Endothelial cell of umbilical vein (primary cell): ENCODE measurements around the gene CYP26A1. TPM values are rescaled to one million over a fixed set of nuclear protein-coding genes. Genes with fewer than 3 reads are reported as not detected.

Source experiments
- BruUV-seq: library from RNA; stranded (reverse); fragments of 400-500 nt; replicated peaks from 2 replicates; lab custom pipeline; 2021; lab: Mats Ljungman, UMichigan
- CTCF ChIA-PET: fragments of 300-600, 350-600 bp; sonication (Branson Sonifier 250); formaldehyde crosslinking; loops from one replicate; lab custom pipeline; 2021; ENCODE audit warnings: antibody characterized with exemption, inconsistent platforms; lab: Charles Lee
- POLR2A ChIA-PET: fragments of 300-600, 350-600 bp; sonication (Branson Sonifier 250); formaldehyde crosslinking; loops from one replicate; lab custom pipeline; 2021; ENCODE audit warnings: antibody characterized with exemption, inconsistent platforms; lab: Charles Lee
- DNase-seq: peaks from one replicate; pipeline ENCODE4 v3.0.0-alpha.2; 2011; ENCODE audit warnings: low read depth, low spot score
- FAIRE-seq: peaks from 2 replicates; lab custom pipeline; 2011; peaks lifted over from hg19 to GRCh38; lab: Jason Lieb, UNC
- H2AFZ ChIP-seq: 2 replicates; pipeline ENCODE4 v1.6.0; 2012; ENCODE audit warnings: low read depth, low read length, control low read depth, inconsistent platforms
- H3K27ac ChIP-seq: 2 replicates; pipeline ENCODE4 v1.5.1; 2011; ENCODE audit warnings: low read depth, mild to moderate bottlenecking, control low read depth, low read length, moderate library complexity; ENCODE audit not compliant: insufficient read depth
- H3K27me3 ChIP-seq, 2 experiments: 2 replicates each; pipeline versions ENCODE4 v1.6.0 to v1.6.1; 2011; ENCODE audit warnings: low read length in 2 of 2, mixed read lengths in 1 of 2; ENCODE audit not compliant: control insufficient read depth in 2 of 2, insufficient read depth in 2 of 2
- H3K36me3 ChIP-seq, 2 experiments: 2 replicates in 1 of 2; 3 replicates in 1 of 2; pipeline ENCODE4 v1.5.1; 2011; ENCODE audit warnings: low read length in 2 of 2, mild to moderate bottlenecking in 1 of 2, moderate library complexity in 1 of 2; ENCODE audit not compliant: control insufficient read depth in 2 of 2, insufficient read depth in 2 of 2; ENCODE audit errors: extremely low read depth in 1 of 2
- H3K4me1 ChIP-seq: 3 replicates; pipeline ENCODE4 v1.5.1; 2011; ENCODE audit warnings: mild to moderate bottlenecking, low read length; ENCODE audit not compliant: control insufficient read depth, insufficient read depth; ENCODE audit errors: extremely low read depth
- H3K4me2 ChIP-seq: 2 replicates; pipeline ENCODE4 v1.6.1; 2011; ENCODE audit warnings: low read length, control low read depth, mixed read lengths; ENCODE audit not compliant: insufficient read depth
- H3K4me3 ChIP-seq, 3 experiments: fragments of 200-600 bp in 1 of 3; sonication (generic), shearing (Covaris generic) in 1 of 3; replicated peaks in 1 of 3; 2 replicates each; pipeline ENCODE4 v1.5.1; 2011 to 2016; ENCODE audit warnings: control low read depth in 3 of 3, low read length in 3 of 3, mild to moderate bottlenecking in 2 of 3, inconsistent platforms in 1 of 3, low read depth in 1 of 3, moderate library complexity in 1 of 3; ENCODE audit not compliant: insufficient read depth in 1 of 3
- H3K79me2 ChIP-seq: 2 replicates; pipeline ENCODE4 v1.6.0; 2012; ENCODE audit warnings: low read length, inconsistent platforms; ENCODE audit not compliant: control insufficient read depth, insufficient read depth
- H3K9ac ChIP-seq: replicated peaks from 2 replicates; pipeline ENCODE3; 2011; ENCODE audit warnings: low read length, control low read depth; ENCODE audit not compliant: insufficient read depth; ENCODE audit errors: extremely low read depth
- H3K9me1 ChIP-seq: replicated peaks from 3 replicates; pipeline ENCODE4 v1.6.0; 2011; ENCODE audit warnings: mild to moderate bottlenecking, low read length; ENCODE audit not compliant: control insufficient read depth, insufficient read depth; ENCODE audit errors: extremely low read depth
- H3K9me3 ChIP-seq: replicated peaks from 2 replicates; pipeline ENCODE4 v1.5.1; 2012; ENCODE audit warnings: low read length, inconsistent platforms; ENCODE audit not compliant: control insufficient read depth, insufficient read depth
- H4K20me1 ChIP-seq: replicated peaks from 2 replicates; pipeline ENCODE3; 2011; ENCODE audit warnings: mild to moderate bottlenecking, low read length; ENCODE audit not compliant: control insufficient read depth, insufficient read depth; ENCODE audit errors: extremely low read depth
- CTCF ChIP-seq, 2 donors: IDR thresholded peaks; 1 replicate in 1 of 2; 2 replicates in 1 of 2; pipeline ENCODE4 v1.5.1; 2011; ENCODE audit warnings: low read length in 2 of 2, mild to moderate bottlenecking in 2 of 2, moderate library complexity in 2 of 2, control low read depth in 1 of 2, inconsistent platforms in 1 of 2, low read depth in 1 of 2; ENCODE audit not compliant: insufficient read depth in 1 of 2; ENCODE audit errors: extremely low read depth in 1 of 2
- EZH2 ChIP-seq: IDR thresholded peaks from 2 replicates; pipeline ENCODE4 v1.6.1; 2012; ENCODE audit warnings: borderline replicate concordance, low read depth, mild to moderate bottlenecking, moderate library complexity, low read length, inconsistent platforms; ENCODE audit not compliant: severe bottlenecking
- FOS ChIP-seq: IDR thresholded peaks from 2 replicates; pipeline ENCODE4 v1.6.1; 2011; ENCODE audit warnings: mild to moderate bottlenecking, low read length, moderate library complexity, borderline replicate concordance; ENCODE audit not compliant: insufficient read depth
- GATA2 ChIP-seq: IDR thresholded peaks from 2 replicates; pipeline ENCODE4 v1.7.0; 2011; ENCODE audit warnings: low read depth, mild to moderate bottlenecking, moderate library complexity, mixed read lengths, low read length; ENCODE audit not compliant: insufficient read length, insufficient read depth
- JUN ChIP-seq: IDR thresholded peaks from 2 replicates; pipeline ENCODE4 v1.6.1; 2011; ENCODE audit warnings: borderline replicate concordance, low read depth; ENCODE audit not compliant: insufficient read length, insufficient read depth
- MAX ChIP-seq: IDR thresholded peaks from 2 replicates; pipeline ENCODE4 v1.6.1; 2011; ENCODE audit not compliant: insufficient read depth, insufficient read length
- MYC ChIP-seq: IDR thresholded peaks from one replicate; pipeline ENCODE4 v1.6.1; 2011; ENCODE audit warnings: mild to moderate bottlenecking, low read depth, low read length
- POLR2A ChIP-seq: IDR thresholded peaks from 2 replicates; pipeline ENCODE4 v1.6.1; 2012; ENCODE audit warnings: low read depth, mild to moderate bottlenecking, control low read depth, low read length
- POLR2AphosphoS5 ChIP-seq: IDR thresholded peaks from 2 replicates; pipeline ENCODE4 v1.6.1; 2012; ENCODE audit warnings: low read depth, mild to moderate bottlenecking, control low read depth, low read length, moderate library complexity; ENCODE audit not compliant: insufficient read depth
- dilution Hi-C: fragments of 300-500 bp; cut with MboI; formaldehyde crosslinking; loops from one replicate; pipeline ENCODE4 v1.15.0; 2019; ENCODE audit warnings: low sequenced_read_pairs; ENCODE audit not compliant: extremely low pct_ligation_motif_present
- intact Hi-C: fragments of 100-400 bp; cut with micrococcal nuclease; formaldehyde crosslinking; loops from one replicate; pipeline ENCODE4 v1.10.0; 2022
- polyA plus RNA-seq, 4 experiments: library from polyadenylated mRNA; depleted of rRNA in 3 of 4; stranded (reverse) in 3 of 4; unstranded in 1 of 4; fragments of >200 nt; gene quantifications; 2 replicates each; pipeline versions ENCODE4 v1.2.1 to v1.2.3, GENCODE V29; 2011 to 2012; ENCODE audit warnings: missing spikeins in 1 of 4
- total RNA-seq: library from RNA; stranded (reverse); gene quantifications from 2 replicates; pipeline ENCODE4 v1.2.3, GENCODE V29; 2021

Gene CYP26A1
- total and polyA plus RNA-seq, 2 donors (not counting 3 experiments of a cell fraction or from before 2014, with no cell fraction given), result 0.95 to 4.4 TPM

GRCh38 chr10:93026072-93026471 is 47.6 kb upstream of the CYP26A1 start:
- FAIRE-seq (no peak), DNase-seq (no peak)
- Histone ChIP-seq H3K4me3 (no peak overlapping the region), H3K4me1 (peaks cover 4% of the 10 kb centered on the region), H2AFZ (no peak overlapping the region), H3K9me1 (no peaks in the 10 kb centered on the region), H3K36me3 (peaks cover 14 to 21% of the 10 kb centered on the region in 2 experiments), H3K9me3 (no peaks in the 10 kb centered on the region), H4K20me1 (no peaks in the 10 kb centered on the region), H3K27ac (no peak overlapping the region), H3K79me2 (no peaks in the 10 kb centered on the region), H3K9ac (no peak overlapping the region), H3K4me2 (no peak overlapping the region), H3K27me3 (no peaks in the 10 kb centered on the region)
- ChIA-PET POLR2A (no interaction called here), CTCF (no interaction called here)
- BruUV-seq, result no TSS peak
- intact Hi-C loops (no loop called here), dilution Hi-C loops (no loop called here)
- no peak for TF ChIP-seq POLR2AphosphoS5
- TF ChIP-seq EZH2, result no peak
- TF ChIP-seq MAX, result no peak
- no peak for TF ChIP-seq JUN
- no peak for TF ChIP-seq GATA2
- TF ChIP-seq FOS, result no peak
- no peak for TF ChIP-seq CTCF (IDR thresholded peaks at IDR 0.05; ENCODE audit: extremely low read depth in 1 of 2, insufficient read depth in 1 of 2, low read depth in 1 of 2, low read length in 2 of 2)
- TF ChIP-seq MYC, result no peak
- TF ChIP-seq POLR2A, result no peak
